Trophoblast cell (in vitro differentiated cells and primary cell): ENCODE data around the gene FAM89A.
A peak's percentile ranks its signal among the peaks of the same experiment; 100 is the strongest.

Source experiments
- DNase-seq, 2 donors: peaks; one replicate each; pipeline ENCODE4 v3.0.0-alpha.2; 2016
- H2AFZ ChIP-seq: 2 replicates; pipeline ENCODE4 v1.6.1; 2013; ENCODE audit warnings: low read length, moderate library complexity, mild to moderate bottlenecking; ENCODE audit not compliant: insufficient read depth, poor library complexity
- H2AK5ac ChIP-seq: 2 replicates; pipeline ENCODE4 v1.6.1; 2013; ENCODE audit warnings: mild to moderate bottlenecking, low read length
- H2BK120ac ChIP-seq: 2 replicates; pipeline ENCODE4 v1.6.1; 2013; ENCODE audit warnings: low read length, mild to moderate bottlenecking, moderate library complexity; ENCODE audit not compliant: insufficient read depth, poor library complexity
- H2BK12ac ChIP-seq: 2 replicates; pipeline ENCODE4 v1.6.1; 2013; ENCODE audit warnings: mild to moderate bottlenecking, low read length, moderate library complexity
- H2BK5ac ChIP-seq: 2 replicates; pipeline ENCODE4 v1.6.1; 2013; ENCODE audit warnings: low read length, low read depth, moderate library complexity, mild to moderate bottlenecking; ENCODE audit not compliant: poor library complexity
- H3K14ac ChIP-seq: 2 replicates; pipeline ENCODE4 v1.6.1; 2013; ENCODE audit warnings: mild to moderate bottlenecking, low read length
- H3K18ac ChIP-seq: 2 replicates; pipeline ENCODE4 v1.6.1; 2013; ENCODE audit warnings: mild to moderate bottlenecking, low read length
- H3K23ac ChIP-seq: 2 replicates; pipeline ENCODE4 v1.6.1; 2013; ENCODE audit warnings: low read length
- H3K27ac ChIP-seq: 2 replicates; pipeline ENCODE4 v1.5.1; 2013; ENCODE audit warnings: low read depth, mild to moderate bottlenecking, inconsistent platforms, low read length, moderate library complexity
- H3K27me3 ChIP-seq: 2 replicates; pipeline ENCODE4 v1.6.1; 2013; ENCODE audit warnings: inconsistent platforms, mild to moderate bottlenecking, low read length, moderate library complexity; ENCODE audit not compliant: insufficient read depth
- H3K36me3 ChIP-seq, 2 experiments: 1 replicate in 1 of 2; 2 replicates in 1 of 2; pipeline ENCODE4 v1.6.1; 2013; ENCODE audit warnings: low read length in 2 of 2, mild to moderate bottlenecking in 2 of 2, moderate library complexity in 1 of 2; ENCODE audit not compliant: insufficient read depth in 2 of 2, control insufficient read depth in 1 of 2
- H3K4ac ChIP-seq: 2 replicates; pipeline ENCODE4 v1.6.1; 2013; ENCODE audit warnings: low read depth, mild to moderate bottlenecking, low read length, moderate library complexity
- H3K4me1 ChIP-seq, 2 experiments: 1 replicate in 1 of 2; 2 replicates in 1 of 2; pipeline ENCODE4 v1.6.1; 2013; ENCODE audit warnings: low read length in 2 of 2, mild to moderate bottlenecking in 2 of 2, moderate library complexity in 1 of 2; ENCODE audit not compliant: insufficient read depth in 2 of 2, control insufficient read depth in 1 of 2
- H3K4me2 ChIP-seq: 2 replicates; pipeline ENCODE4 v1.6.1; 2013; ENCODE audit warnings: inconsistent platforms, mild to moderate bottlenecking, low read length, moderate library complexity
- H3K4me3 ChIP-seq: 2 replicates; pipeline ENCODE4 v1.5.1; 2013; ENCODE audit warnings: mild to moderate bottlenecking, low read depth, low read length, inconsistent platforms
- H3K79me1 ChIP-seq: one replicate; pipeline ENCODE4 v1.6.1; 2013; ENCODE audit warnings: low read length
- H3K79me2 ChIP-seq: 2 replicates; pipeline ENCODE4 v1.6.1; 2013; ENCODE audit warnings: low read length, mild to moderate bottlenecking; ENCODE audit not compliant: control insufficient read depth, insufficient read depth, poor library complexity
- H3K9ac ChIP-seq: 2 replicates; pipeline ENCODE4 v1.6.1; 2013; ENCODE audit warnings: mild to moderate bottlenecking, low read length
- H3K9me3 ChIP-seq: 2 replicates; pipeline ENCODE4 v1.6.1; 2013; ENCODE audit warnings: low read depth, mild to moderate bottlenecking, control low read depth, inconsistent platforms, low read length; ENCODE audit not compliant: insufficient read depth
- H4K12ac ChIP-seq: 2 replicates; pipeline ENCODE4 v1.6.1; 2013; ENCODE audit warnings: low read depth, mild to moderate bottlenecking, low read length, moderate library complexity
- H4K8ac ChIP-seq: 2 replicates; pipeline ENCODE4 v1.6.1; 2013; ENCODE audit warnings: low read depth, mild to moderate bottlenecking, low read length, moderate library complexity
- H4K91ac ChIP-seq: one replicate; pipeline ENCODE4 v1.6.1; 2013; ENCODE audit warnings: low read depth, mild to moderate bottlenecking, low read length, moderate library complexity
- WGBS: extraction: QIAGEN DNeasy Blood & Tissue Kit; methylation state at CpG from one replicate; pipeline ENCODE4 v1.1.7; 2013; ENCODE audit warnings: missing lambda C conversion rate; ENCODE audit not compliant: insufficient read length, insufficient coverage; ENCODE audit errors: extremely low coverage; 5-methylcytosine and 5-hydroxymethylcytosine counted together

FAM89A gene

DNA sequence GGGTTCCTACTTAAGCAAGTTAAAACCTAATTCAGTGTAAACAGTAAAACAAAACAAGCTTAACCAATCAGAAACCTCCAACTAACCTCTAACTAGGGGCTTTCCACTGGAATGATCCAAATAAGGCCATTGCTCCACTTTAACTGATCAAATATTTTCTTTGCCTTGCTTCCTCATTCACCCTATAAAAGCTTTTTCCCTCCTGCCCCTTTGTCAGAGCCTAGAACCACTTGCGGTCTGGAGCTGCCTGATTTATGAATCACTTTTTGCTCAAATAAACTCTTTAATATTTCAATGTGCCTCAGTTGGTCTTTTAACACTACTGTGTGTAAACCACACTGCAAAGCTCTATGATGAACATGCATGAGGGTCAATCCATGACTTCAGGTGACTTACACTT lies 4.5 kb upstream of the FAM89A start:
- Histone ChIP-seq H3K79me2 (peaks cover 4% of the 10 kb centered on the region), H2BK120ac (no peak overlapping the region), H4K8ac (no peak overlapping the region), H3K9me3 (no peaks in the 10 kb centered on the region), H3K4ac (no peak overlapping the region), H3K36me3 (no peaks in the 10 kb centered on the region), H3K27me3 (no peaks in the 10 kb centered on the region), H3K23ac (no peak overlapping the region), H3K4me1 (peaks cover 4 to 9% of the 10 kb centered on the region in 2 experiments), H2AFZ (no peak overlapping the region), H3K27ac (no peak overlapping the region), H2BK5ac (no peak overlapping the region), H3K4me2 (no peak overlapping the region), H4K91ac (no peak overlapping the region), H3K4me3 (no peak overlapping the region), H2AK5ac (no peak overlapping the region), H3K14ac (no peak overlapping the region), H3K79me1 (peaks cover 13% of the 10 kb centered on the region), H3K9ac (no peak overlapping the region), H4K12ac (no peak overlapping the region), H2BK12ac (no peak overlapping the region), H3K18ac (no peak overlapping the region)
- no CpG with 5 or more reads among the region's 1 CpG for WGBS
- no peak for DNase-seq

DNA sequence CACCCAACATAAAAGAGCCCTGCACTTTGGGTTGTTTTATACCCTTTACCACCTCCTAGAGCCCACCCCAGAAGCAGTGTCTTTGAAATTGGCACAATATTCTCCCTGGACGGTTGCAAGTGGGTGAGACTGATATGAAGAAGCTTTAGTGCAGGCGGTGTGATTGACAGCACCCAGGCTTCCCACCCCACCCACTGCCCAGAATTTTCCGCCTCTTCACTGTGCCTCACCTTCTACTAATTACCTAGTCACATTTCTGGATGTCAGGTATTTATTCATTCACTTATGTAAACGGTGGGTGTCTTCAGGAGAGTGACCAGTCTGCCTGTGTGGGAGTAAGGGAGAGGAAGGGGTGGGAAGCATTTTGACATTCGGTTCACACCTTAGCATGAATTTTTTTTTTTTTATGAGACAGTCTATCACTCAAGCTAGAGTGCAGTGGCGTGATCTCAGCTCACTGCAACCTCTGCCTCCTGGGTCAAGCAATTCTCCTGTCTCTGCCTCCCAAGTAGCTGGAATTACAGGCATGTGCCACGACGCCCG lies 1.7 kb upstream of the FAM89A start:
- Histone ChIP-seq H2BK12ac (no peak overlapping the region), H2BK5ac (no peak overlapping the region), H3K36me3 (peaks cover 0 to 3% of the 10 kb centered on the region in 2 experiments), H3K4ac (no peak overlapping the region), H4K8ac (no peak overlapping the region), H2BK120ac (no peak overlapping the region), H2AFZ (no peak overlapping the region), H3K27me3 (no peaks in the 10 kb centered on the region), H3K79me2 (peaks cover 15% of the 10 kb centered on the region), H4K91ac (no peak overlapping the region), H3K9ac (no peak overlapping the region), H2AK5ac (no peak overlapping the region), H3K9me3 (no peaks in the 10 kb centered on the region), H3K18ac (no peak overlapping the region), H3K14ac (no peak overlapping the region), H3K4me2 (no peak overlapping the region), H3K27ac (no peak overlapping the region), H3K23ac (no peak overlapping the region), H3K4me3 (no peak overlapping the region), H3K79me1 (peaks cover 25% of the 10 kb centered on the region), H4K12ac (no peak overlapping the region), H3K4me1 (peaks cover 11 to 16% of the 10 kb centered on the region in 2 experiments)
- DNase-seq = no peak
- no CpG with 5 or more reads among the region's 9 CpGs for WGBS

- H3K9ac ChIP-seq = no peak overlapping the region
- H2AFZ ChIP-seq = peak overlapping the region; percentile 14
- peak overlapping the region; percentile 97 for H3K4me2 ChIP-seq
- H4K8ac ChIP-seq = peak overlapping the region; percentile 95
- H3K79me1 ChIP-seq = peaks cover 26% of the 10 kb centered on the region
- H3K79me2 ChIP-seq = peaks cover 15% of the 10 kb centered on the region
- H3K9me3 ChIP-seq = no peaks in the 10 kb centered on the region
- no peak overlapping the region for H2AK5ac ChIP-seq
- peak; percentile 68 to 86 for DNase-seq
- WGBS = no CpG with 5 or more reads among the region's 37 CpGs
- peak overlapping the region; percentile 64 for H3K27ac ChIP-seq
- peak overlapping the region; percentile 80 for H4K91ac ChIP-seq
- peak overlapping the region; percentile 83 for H3K18ac ChIP-seq
- H3K4me1 ChIP-seq = peaks cover 16 to 20% of the 10 kb centered on the region in 2 experiments
- peak overlapping the region; percentile 31 for H2BK5ac ChIP-seq
- H4K12ac ChIP-seq = no peak overlapping the region
- no peak overlapping the region for H3K23ac ChIP-seq
- H3K4ac ChIP-seq = peak overlapping the region; percentile 92
- peak overlapping the region; percentile 91 for H2BK120ac ChIP-seq
- peaks cover 0 to 3% of the 10 kb centered on the region in 2 experiments for H3K36me3 ChIP-seq
- peak overlapping the region; percentile 74 for H3K14ac ChIP-seq
- H3K4me3 ChIP-seq = peak overlapping the region; percentile 73
- H3K27me3 ChIP-seq = no peaks in the 10 kb centered on the region
- H2BK12ac ChIP-seq = peak overlapping the region; percentile 73
Measured at GRCh38 chr1:231040800-231041718, 1.0 kb upstream of the FAM89A start.

GRCh38 chr1:231039161-231040018 lies 664 bp downstream of the FAM89A start:
- Histone ChIP-seq H4K8ac (peak overlapping the region; percentile 75), H3K4me3 (peak overlapping the region; percentile 87), H3K79me2 (peaks cover 15% of the 10 kb centered on the region), H3K23ac (no peak overlapping the region), H4K91ac (peak overlapping the region; percentile 93), H3K4me1 (peaks cover 16 to 25% of the 10 kb centered on the region in 2 experiments), H3K4me2 (peak overlapping the region; percentile 58), H3K36me3 (peaks cover 0 to 3% of the 10 kb centered on the region in 2 experiments), H2BK5ac (peak overlapping the region; percentile 93), H4K12ac (peak overlapping the region; percentile 51), H2AFZ (peak overlapping the region; percentile 95), H3K18ac (peak overlapping the region; percentile 99), H3K27ac (peak overlapping the region; percentile 69), H3K79me1 (peaks cover 26% of the 10 kb centered on the region), H2BK12ac (peak overlapping the region; percentile 59), H2BK120ac (peak overlapping the region; percentile 96), H3K4ac (peak overlapping the region; percentile 80), H3K14ac (peak overlapping the region; percentile 69), H3K9me3 (no peaks in the 10 kb centered on the region), H2AK5ac (no peak overlapping the region), H3K9ac (peak overlapping the region; percentile 82), H3K27me3 (no peaks in the 10 kb centered on the region)
- peak in 1 of 2 donors; percentile 51 for DNase-seq
- no CpG with 5 or more reads among the region's 91 CpGs for WGBS
